Hippocampal formation (tissue), 2 donors: ENCODE results near the gene SLC37A4.
A peak's percentile ranks its signal among the peaks of the same experiment; 100 is the strongest.
"Not testable (repeated sequence)": the region's sequence is repeated elsewhere in the genome, so short reads cannot be mapped to it uniquely, and the experiment has no call there.

ENCODE experiments used
- DNase-seq, 2 donors: peaks; one replicate each; lab custom pipeline; 2025; lab: John Stamatoyannopoulos, UW

Gene SLC37A4

DNA sequence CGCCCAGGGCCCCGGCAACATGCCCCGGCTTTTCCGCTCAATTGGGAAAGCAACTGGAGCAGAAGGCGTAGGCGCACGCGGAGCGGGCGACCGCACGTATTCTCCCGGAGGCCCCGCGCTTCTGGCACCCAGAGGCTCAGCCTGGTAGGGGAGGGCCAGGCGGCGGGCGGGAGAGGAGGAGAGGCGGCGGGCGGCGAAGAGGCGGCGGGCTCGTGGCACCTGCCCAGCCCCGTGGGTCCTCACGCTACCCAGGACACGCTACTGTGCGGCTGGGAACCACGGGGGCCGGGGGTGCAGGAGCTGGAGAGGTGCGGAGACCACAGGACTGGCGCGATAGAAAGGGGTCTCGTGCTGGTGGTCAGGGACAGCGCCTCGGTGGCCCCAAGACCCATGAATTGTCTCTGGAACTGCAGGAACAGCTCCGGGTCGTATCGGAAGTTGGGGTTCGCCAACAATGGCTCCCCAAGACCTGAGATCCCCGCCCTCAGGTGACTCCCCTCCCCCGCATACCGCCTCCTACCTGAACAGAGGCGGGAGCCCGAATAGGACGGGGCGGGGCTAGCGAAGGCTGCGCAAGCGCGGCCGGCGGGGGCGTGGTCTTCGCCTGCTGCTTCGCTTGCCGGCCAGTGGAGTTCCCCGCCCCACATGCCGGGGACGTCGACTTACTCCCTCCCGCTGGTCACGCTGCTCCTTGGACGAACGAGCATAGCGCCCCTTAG is at the start of gene SLC37A4:
Gene SLC37A4, minus strand, starts transcription at position 549 of the 719 bp plus-strand sequence.
- DNase-seq: peak; percentile 90 to 91

DNA sequence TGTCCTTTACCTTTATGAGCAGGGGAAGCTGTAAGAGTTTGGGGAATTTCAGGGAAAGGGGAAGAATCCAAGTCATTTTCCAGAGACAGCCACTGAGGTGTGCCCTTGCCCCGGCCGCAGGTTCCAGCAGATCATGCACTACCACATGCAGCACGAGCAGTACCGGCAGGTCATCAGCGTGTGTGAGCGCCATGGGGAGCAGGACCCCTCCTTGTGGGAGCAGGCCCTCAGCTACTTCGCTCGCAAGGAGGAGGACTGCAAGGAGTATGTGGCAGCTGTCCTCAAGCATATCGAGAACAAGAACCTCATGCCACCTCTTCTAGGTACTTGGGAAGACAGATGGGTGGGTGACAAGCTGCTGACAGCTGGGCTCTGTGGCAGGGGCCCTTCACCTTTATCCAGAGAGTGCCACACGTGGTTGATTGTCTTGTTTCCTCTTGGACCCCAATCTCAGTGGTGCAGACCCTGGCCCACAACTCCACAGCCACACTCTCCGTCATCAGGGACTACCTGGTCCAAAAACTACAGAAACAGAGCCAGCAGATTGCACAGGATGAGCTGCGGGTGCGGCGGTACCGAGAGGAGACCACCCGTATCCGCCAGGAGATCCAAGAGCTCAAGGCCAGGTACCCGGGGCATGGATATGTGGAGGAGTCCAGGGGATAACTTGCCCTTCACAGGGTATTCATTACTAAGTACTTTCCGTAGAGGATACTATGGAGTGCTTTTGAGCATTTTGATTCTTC is 48.2 kb upstream of the SLC37A4 start:
- DNase-seq: no peak

DNA sequence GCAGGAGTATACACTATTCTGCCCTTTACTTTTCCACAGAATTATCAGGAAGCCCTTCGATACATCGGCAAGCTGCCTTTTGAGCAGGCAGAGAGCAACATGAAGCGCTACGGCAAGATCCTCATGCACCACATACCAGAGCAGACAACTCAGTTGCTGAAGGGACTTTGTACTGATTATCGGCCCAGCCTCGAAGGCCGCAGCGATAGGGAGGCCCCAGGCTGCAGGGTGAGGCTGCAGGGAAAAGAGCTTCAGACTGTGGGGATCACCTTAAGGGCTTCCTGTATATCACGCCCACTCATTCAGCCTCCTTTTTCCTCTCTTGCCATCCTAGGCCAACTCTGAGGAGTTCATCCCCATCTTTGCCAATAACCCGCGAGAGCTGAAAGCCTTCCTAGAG is 47.2 kb upstream of the SLC37A4 start:
- no peak for DNase-seq

DNA sequence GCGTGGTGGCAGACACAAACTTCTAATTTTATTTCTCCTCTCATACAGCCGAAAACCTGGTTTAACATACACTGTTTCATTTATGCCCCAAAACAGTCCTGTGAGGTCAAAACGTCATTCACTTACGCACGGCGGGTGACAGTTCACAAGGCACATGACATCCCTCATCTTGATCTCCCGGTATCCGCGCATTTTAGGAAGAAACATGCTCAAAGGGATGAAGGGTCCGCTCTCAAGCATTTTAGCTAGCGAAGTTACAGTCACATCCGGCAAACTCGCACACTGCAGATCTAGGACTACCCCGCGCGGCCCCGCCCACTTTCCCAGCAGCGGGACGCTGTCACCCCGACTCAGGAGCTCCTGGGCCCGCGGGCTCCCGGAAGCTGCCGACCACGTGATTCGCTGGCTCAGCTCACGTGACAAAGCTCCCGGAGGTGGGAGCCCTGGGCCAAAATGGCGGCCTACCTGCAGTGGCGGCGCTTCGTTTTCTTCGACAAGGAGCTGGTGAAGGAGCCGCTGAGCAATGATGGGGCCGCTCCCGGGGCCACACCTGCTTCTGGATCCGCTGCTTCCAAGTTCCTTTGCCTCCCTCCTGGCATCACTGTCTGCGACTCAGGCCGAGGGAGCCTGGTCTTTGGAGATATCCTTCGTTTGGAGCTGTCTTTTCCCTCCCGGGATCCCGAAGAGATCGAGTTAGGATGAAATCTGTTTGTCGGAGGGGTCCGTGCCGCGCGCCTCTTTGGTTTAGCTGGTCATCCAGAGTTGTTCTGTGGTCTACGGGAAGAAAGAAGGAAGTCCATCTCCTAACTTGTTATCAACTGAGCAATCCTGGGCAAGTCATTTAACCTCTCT is 36.9 kb upstream of the SLC37A4 start, which contains the start of gene VPS11:
Gene VPS11, plus strand, starts transcription at position 448 of the 852 bp plus-strand sequence. Its CDS starts 6 bp downstream, at position 454.
- peak; percentile 95 for DNase-seq

DNA sequence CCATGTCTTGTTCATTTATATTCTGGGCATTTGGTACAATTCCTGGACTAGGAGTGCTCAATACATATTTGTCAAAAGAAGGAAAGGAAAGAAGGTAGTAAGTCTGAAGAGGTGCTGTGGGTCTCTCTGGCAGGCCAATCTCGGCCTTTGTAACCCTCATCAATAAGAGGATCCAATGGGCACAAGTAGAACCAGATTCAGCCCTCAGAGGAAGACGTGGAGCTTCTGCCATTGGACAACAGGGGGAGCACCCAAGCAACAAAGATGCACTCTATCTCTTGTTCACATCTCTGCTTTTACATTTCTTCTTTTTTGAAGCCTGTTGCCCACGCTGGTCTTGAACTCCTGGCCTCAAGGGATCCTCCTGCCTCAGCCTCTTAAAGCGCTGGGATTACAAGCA is 34.7 kb upstream of the SLC37A4 start:
- no peak for DNase-seq

DNA sequence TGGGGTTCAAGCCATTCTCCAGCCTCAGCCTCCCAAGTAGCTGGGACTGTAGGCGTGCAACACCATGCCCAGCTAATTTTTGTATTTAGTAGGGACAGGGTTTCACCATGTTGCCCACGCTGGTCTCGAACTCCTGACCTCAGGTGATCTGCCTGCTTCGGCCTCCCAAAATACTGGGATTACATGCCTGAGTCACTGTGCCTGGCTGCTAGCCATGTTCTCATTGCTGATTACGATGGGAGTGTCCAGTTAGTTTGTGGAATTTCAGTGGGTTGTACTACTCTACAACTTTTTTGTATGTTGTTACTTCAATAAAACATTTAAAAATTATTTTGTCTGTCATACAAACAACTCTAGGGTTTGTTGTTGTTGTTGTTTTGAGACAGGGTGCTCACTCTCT is 32.1 kb upstream of the SLC37A4 start:
- no peak for DNase-seq

DNA sequence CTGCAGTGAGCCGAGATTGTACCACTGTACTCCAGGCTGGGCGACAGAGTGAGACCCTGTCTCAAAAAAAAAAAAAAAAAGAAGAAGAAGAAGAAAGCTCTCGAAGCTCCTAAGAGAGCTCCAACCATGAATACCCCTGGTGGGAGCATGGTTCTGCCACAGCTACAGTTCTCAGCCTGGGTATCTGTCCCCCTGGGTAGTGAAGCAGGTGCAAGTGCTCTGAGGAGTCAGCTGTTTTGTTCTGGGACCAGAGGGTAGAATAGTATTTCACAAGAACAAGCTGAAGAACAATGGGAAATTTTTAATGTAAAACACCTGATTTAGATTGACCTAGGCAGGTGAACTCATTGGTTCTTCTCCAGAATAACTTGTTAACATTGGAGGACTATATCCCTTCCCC is 30.6 kb upstream of the SLC37A4 start:
- no peak for DNase-seq

DNA sequence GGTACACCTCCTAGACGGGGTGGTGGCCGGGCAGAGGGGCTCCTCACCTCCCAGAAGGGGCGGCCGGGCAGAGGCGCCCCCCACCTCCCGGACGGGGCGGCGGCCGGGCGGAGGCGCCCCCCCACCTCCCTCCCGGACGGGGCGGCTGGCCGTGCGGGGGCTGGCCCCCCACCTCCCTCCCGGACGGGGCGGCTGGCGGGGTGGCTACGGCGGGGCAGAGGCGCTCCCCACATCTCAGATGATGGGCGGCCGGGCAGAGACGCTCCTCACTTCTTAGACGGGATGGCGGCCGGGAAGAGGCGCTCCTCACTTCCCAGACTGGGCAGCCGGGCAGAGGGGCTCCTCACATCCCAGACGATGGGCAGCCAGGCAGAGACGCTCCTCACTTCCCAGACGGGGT is 28.5 kb upstream of the SLC37A4 start:
- not testable (repeated sequence) for DNase-seq

DNA sequence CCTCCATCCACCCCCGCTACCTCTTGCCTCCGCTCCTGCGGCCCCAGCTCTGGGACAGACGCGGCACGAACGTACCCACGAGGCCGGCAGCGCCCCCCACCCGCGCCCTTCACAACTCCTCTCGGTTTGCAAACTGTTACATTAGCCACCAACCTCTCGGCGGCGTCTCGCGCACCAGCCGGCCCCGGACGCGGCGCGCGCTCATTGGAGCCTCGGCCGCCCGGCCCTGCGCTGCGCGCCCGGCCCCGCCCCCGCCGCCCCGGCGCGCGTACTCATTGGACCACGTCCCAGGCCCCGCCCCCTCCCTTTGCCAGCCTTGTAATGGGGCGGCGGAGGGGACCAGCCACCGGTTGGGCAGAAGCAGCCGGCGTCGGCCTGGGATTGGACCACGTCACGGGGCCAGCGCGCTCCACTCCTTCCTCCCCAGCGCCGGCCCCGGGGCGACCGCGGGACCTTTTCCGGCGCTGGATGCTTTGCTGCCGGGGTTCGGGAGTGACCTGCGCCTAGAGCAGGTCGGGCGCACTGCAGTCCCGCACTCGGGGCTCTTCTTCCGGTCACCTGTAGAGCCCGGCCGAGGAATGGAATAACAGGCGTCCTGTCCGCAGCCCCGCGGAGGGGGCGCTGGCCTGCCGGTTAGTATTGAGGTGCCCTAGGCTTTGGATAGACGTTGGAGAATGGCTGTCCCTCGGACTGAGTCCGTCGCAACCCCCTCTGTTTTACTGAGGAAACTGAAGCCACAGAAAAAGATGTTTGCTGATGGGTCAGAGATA is 26.5 kb upstream of the SLC37A4 start, which contains the start of gene HYOU1:
Gene HYOU1, minus strand, starts transcription at position 206 of the 770 bp plus-strand sequence. CDS start 1,045 bp downstream, outside the sequence.
- DNase-seq: peak; percentile 93 to 96

DNA sequence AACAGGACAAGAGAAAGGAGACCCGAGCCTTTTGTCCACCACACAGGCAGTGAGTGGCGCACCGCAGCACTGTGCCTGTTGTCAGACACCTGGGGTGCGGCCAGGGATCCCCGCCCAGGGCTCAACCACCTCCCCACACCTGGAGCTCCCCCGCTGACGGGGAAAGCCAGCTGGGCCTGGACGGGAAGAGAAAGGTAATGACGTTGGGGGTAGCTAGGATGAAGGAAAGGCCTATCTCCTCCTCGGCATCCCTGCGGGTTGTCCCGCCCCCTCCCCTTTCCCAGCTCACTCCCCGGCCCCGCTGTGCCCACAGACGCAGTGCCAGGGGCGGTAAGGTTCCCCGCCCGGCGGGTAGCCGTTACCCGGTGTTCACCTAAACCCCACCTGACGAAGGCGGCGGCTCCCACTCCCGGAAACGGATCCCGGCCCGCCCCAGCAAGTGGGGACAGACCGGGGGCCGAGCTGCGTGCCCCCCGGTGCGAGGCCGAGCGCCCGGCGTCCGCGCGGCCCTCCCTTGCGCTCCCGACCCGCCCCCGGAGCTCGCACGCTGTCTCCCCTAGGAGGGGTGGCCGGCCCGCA is 25.8 kb upstream of the SLC37A4 start:
- DNase-seq: no peak

DNA sequence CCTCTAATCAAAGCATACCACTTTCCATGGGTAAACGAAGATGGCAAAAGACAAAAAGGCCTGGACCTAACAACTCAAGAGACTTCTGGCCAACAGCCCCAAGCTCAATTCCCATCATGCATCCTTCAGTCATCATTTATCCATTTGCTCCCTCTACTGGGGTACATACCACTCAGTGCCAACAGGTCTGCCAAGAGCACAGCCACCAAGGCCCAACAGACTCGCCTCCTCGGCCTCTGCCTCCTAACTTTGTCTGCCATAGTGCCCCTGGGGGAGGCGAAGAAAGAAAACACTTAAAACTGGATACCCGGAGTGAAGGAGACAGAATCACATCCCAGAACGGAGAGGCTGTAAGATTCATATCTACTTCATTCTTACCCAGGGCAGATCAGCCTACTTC is 25.2 kb upstream of the SLC37A4 start:
- no peak for DNase-seq

DNA sequence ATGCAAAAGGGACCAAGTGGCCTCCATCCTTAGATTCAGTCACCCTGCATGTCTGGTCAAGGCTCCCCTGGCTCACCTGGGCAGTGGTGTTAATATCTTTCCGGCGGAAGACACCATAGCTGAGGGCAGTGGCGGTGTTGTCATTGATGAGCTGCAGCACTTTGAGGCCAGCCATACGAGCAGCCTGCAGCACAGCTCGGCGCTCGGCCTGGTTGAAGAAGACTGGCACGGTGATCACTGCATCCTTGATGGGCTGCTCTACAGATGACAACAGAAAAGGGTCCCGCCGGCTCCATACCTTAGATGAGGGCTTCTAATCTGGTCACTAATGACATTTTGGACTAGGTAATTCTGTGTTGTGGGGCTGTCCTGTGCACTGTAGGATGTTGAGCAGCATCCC is 23.7 kb upstream of the SLC37A4 start:
- DNase-seq: no peak

DNA sequence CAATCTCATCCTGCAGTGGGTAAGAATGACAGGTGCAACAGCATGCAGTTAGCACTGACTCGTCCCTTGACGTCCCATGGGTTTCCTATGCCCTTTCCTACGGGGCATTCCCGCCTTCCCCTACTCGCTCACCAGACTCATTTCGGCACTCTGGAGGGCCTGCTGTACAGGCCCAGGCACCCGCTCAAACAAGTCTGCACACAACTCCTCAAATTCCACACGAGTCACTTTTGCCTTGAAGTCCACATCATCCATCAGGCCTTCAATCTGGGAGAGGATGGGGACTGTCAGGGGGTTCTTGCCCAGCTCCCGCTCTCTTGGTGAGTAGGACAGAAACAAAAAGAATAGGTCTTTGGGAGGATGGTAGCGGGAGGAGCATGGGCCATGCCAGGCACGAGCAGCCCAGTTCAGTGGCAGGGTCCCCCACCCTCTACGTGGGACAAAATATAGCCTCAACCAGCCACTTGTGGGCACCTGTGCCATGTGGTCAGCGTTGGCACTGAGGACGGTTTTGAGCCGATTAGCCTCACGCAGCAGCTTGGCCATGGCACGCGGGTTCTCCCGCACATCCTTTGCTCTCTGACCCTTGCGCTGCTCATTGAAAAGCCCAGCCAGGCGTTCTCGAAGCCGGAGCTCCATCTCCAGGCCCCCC is 21.6 kb upstream of the SLC37A4 start:
- DNase-seq: no peak

DNA sequence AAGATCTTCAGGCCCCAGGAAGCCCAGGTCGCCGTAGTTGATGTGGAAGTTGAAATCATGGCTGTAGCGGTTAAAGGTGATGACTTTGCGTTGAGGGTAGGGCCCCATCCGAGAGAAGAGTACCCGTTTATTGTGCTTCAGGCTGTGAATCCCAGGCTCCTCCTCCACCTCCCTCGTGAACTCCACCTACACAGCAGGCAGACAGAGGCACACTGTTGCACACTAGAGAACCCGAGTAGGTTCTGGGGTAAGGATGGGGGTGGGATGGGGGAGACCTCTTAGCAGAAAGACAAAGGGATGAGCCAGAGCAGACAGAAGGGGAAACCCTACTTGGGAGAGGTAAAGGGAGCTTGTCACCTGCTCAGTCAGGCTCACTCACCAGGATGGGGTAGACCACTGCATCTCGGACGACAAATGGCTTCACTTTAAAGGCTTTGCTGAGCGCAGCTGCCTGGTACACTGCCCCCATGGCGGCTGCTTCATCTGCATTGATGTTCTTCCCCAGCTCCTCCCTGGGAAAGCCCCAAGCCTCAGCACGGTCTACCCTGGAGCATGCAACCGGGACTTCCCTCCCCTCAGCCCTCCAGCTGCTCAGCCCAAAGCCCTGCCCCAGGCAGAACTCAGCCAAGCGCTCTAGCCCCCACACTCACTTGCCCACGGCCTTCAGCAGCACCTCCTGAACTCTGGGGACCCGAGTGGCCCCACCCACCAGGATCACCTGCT is 20.9 kb upstream of the SLC37A4 start:
- no peak for DNase-seq

DNA sequence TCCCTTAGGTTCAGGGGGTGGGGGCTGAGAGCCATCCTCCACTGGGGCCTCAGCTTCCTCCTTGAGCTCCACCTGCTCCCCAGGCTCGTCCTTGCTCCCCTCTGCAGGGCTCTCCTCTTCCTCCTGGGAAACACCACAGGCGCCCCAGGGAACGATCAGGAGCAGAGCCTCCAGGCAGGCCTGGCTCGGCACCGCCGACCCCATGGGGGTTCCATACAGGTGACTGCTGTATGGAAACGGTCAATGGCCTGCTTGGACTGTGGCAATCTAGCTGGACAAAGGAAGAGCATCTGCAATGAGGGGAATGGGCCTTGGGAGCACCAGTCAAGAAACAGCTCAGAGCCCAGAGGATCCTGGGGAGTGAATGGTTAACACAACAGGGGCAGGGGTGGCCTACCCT is 18.4 kb upstream of the SLC37A4 start:
- DNase-seq: no peak

DNA sequence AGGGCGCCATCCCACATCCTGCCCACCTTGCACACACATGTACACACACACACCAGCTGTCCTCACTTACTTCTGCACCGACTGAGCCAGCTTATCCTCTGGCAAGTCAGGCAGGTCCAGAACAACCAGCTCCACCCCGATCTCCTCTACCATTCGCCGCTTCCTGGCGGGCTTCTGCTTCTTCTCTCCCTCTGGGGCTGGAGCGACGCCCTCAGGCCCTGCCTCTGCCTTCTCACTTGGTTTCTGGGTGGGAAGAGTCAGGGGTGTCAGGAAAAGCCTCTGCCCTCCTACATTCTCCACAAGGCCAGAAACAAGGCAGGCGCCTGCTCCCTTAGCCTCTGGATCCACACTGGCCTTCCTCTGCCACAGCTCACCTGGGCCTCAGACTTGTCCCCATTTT is 18.0 kb upstream of the SLC37A4 start:
- DNase-seq: no peak

DNA sequence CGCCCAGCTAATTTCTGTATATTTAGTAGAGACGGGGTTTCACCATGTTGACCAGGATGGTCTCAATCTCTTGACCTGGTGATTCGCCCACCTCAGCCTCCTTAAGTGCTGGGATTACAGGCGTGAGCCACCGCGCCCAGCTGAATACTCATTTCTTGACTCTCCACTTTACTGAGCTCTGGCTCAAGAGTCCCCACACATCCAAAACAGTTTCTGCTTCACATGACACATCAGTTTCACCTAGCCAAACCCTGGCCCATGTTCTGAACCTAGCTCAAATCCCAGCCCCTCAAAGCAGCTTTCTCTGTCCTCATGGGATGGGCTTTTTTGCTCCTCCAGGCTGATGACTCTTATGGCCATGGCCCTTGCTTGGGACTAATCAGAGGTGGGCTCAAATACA is 16.5 kb upstream of the SLC37A4 start:
- DNase-seq: no peak

DNA sequence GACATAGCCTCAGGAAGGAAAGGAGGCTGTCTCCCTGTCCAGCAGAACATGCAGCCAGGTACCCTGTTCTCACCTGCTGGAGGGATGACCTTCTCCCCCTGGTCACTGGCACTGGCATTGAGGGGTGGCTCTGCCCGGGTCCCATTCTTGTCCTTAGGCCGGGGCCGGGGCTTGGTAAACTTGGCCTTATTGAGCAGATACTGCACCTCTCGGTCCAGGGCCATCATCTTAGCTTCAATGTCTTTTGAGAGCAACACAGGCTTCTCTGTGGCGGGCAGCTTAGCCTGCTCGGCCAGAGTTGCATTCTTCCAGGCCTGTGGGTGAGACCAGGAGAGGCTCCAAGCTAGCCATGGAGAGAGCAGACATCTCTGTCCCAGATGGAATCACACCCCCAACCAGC is 15.8 kb upstream of the SLC37A4 start:
- no peak for DNase-seq

DNA sequence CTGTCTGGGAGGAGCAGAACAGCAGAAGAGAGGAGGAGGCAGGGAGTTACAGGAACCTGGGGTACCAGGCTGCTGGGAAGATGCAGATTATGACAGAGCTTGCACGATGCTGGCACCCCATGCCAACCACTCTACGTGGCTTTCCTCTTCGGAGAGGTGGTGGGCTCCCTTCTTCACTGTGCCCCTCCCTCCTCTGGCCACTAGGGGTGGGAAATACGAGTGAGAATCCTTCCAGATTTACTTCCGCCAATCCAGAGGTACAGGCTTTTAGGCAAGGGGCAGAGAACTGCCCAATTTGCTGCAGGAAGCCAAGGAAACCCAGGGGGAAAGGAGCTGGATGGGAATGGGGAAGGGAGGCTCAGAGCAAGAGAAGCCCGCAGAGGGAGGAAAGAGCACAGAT is 14.0 kb upstream of the SLC37A4 start:
- DNase-seq: no peak

DNA sequence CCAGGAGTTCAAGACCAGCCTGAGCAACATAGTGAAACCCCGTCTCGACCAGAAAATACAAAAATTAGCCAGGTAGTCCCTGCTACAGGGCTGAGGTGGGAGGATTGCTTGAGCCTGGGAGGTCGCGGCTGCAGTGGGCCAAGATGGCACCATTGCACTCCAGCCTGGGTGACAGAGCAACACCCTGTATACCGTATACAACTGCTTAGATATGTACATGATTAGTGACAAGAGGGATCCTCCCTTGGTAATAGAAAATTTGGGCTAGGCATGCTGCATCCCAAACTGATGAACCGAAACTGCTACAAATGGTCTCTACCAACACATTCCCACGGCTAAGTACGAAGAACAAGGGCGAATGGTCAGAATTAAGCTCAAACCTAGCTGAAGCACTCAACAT is 12.2 kb upstream of the SLC37A4 start:
- DNase-seq: no peak
